Measurements from ENCODE around the gene HAUS7.

- TF ChIP-seq CTCF (conservative IDR thresholded peaks at IDR 0.05) (no peak), EZH2 (IDR thresholded peaks at IDR 0.05; ENCODE audit: low read depth) (no peak)
Observed at GRCh38 chrX:153456704-153457103, 13.7 kb downstream of the HAUS7 start.
